Right kidney (tissue), 1 donor: ENCODE data around the gene H2AZ2.
"Not testable (repeated sequence)": the region's sequence is repeated elsewhere in the genome, so short reads cannot be mapped to it uniquely, and the experiment has no call there.

Source experiments
- DNase-seq: peaks from one replicate; pipeline ENCODE4 v3.0.0-alpha.2; 2016

Gene H2AZ2

DNA sequence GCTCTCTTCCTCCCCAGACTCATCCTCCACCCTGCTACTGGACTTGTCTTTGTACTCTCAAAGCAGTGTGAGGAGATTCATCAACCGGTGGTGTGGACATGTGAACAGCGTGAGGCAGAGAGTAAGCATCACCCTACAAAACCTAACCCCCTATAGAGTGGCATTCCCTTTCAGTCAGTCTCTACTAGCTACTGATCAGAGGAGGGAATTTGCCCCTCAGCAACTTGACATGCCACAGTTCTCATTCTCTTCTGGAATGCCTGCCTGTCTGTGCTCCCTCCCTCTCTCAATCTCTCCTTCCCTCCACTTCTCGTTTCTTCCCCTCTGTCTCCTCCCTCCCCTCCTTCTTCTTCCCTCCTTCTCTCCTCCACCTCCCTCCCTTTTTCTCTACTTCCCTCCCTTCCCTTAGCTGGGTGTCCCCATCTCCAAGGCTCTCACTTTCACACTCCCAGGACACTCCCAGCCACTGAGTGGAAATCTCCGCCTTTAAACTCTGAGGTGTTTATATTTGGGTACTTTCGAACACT, 24.6 kb downstream of the H2AZ2 start:
- DNase-seq: no peak

DNA sequence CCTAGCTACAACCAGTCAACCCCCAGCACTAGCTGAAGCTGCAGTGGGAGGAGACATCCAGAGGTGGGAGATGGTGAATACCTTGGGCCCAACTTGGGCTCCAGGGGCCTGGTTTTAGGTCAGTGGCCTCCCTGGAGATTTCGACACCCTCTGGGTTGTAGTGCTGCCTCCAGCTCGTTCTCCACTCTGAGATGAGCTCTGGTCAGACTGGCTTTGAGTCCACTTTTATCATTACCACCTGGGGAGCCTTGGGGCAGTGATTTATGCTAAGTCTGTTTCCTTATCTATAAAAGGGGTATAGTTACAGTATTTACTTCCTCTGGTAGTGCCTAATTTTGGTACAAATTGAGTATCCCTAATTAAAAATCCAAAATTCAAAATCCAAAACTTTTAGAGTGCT, 28.6 kb downstream of the H2AZ2 start:
- no peak for DNase-seq

DNA sequence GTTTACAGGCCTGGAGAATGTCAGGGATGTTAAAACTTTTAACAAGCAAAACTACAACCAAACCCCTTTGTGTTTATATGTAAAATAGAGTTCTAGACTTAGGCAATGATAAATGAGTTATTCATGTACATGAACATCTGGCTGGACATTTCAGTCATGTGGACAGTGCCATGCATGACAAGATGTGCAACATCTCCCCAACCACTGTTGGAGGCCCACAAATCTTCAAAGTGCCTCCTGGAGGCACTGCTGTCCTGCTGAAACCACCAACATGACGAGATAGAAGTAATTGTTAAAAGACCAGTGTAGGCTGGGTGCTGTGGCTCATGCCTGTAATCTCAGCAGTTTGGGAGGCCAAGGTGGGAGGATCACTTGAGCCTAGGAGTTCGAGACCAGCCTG, 33.0 kb downstream of the H2AZ2 start:
- DNase-seq: no peak

DNA sequence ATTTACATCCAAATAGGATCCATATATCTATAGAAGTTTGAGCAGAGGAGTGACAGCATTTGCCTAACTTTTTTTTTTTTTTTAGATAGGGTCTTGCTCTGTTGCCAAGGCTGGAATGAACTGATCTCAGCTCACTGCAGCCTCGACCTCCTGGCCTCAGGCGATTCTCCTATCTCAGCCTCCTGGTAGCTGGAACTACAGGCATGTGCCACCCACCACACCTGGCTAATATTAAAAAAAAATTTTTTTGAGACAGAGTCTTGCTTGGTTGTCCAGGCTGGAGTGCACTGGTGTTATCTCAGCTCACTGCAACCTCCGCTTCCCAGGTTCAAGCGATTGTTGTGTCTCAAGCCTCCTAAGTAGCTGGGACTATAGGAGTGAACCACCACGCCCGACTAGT, 36.3 kb downstream of the H2AZ2 start:
- DNase-seq: no peak

DNA sequence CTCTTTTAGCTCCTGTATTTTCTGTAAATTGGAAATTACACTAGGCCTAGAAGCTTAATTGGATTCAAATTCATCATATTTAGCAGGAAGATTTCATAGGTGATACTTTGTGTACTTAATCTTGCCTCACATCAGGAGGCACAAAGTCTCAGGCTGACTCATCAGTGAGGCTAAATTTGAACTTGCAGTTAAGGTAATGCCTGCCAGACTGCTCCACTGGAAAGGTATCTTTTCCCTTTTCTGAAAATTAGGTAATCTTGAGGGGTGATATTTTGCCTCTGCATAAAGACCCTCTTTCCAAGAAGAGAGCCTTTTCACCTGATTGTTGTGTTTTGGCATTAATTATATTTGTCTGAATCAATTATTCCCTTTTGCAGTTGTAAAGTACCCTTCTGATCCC, 36.8 kb downstream of the H2AZ2 start:
- no peak for DNase-seq

DNA sequence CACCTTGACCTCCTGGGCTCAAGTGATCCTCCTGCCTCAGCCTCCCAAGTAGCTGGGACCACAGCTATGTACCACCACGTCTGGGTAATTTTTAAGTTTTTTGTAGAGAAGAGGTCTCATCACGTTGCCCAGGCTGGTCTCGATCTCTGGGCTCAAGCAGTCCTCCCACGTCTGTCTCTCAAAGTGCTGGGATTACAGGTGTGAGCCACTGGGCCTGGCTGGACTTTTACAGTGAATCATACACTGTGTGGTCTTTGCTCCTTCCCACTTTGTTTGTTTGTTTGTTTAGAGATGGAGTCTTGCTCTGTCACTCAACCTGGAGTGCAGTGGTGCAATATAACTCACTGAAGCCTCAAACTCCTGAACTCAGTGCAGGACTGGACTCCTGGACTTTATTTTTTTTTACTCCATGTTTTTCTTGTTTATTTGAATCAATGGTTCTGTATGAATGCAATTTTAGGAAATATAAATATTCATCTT, 38.9 kb downstream of the H2AZ2 start:
- no peak for DNase-seq

DNA sequence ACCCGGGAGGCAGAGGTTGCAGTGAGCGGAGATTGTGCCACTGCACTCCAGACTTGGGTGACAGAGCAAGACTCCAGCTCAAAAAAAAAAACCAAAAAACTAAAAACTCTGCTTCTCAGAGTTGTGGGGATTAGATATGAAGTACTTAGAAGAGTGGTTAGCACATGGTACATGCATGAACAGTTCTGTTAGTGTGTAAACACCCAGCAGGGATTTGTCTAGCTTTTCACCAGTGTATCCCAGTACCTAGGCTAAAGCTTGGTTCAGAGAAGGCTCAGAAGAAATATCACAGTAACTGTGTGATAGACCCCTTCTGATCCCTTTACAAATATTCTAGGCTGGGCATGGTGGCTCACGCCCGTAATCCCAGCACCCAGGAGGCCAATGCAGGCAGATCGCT, 41.9 kb downstream of the H2AZ2 start:
- DNase-seq: no peak

DNA sequence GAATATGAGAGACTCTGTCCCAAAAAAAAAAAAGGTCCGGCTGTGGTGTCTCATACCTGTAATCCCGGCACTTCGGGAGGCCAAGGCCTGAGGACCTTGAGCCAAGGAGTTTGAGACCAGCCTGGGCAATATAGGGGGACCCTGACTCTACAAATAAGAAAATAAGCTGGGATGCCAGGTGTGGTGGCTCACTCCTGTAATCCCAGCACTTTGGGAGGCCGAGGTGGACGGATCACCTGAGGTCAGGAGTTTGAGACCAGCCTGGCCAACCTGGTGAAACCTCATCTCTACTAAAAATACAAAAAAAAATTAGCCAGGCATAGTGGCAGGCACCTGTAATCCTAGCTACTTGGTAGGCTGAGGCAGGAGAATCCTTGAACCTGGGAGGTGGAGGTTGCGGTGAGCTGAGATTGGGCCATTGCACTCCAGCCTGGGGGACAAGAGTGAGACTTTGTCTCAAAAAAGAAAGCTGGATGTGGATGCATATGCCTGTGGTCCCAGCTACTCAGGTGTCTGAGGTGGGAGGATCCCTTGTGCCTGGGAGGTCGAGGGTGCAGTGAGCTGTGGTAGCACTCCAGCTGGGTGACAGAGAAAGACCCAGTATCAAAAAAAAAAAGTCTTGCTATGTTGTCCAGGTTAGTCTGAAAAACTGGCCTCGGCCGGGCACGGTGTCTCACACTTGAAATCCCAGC, 43.9 kb downstream of the H2AZ2 start:
- not testable (repeated sequence) for DNase-seq

DNA sequence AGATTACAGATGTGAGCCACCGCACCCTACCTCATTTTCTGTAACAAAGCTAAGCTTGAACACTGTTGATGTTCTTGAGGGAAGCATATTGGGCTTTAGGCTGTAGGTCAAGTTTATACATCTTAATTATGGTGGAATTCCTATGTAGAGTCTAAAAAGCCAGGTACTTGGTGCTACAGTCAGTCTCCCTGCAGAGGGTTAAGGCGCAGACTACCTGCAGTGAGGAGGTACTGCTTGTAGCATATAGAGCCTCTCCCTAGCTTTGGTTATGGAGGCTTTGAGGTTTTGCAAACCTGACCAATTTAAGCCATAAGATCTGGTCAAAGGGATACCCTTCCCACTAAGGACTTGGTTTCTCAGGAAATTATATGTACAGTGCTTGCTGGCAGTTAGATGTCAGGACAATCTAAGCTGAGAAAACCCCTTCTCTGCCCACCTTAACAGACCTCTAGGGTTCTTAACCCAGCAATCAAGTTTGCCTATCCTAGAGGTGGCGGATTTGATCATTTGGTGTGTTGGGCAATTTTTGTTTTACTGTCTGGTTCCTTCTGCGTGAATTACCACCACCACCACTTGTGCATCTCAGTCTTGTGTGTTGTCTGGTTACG, 45.4 kb downstream of the H2AZ2 start:
- no peak for DNase-seq

DNA sequence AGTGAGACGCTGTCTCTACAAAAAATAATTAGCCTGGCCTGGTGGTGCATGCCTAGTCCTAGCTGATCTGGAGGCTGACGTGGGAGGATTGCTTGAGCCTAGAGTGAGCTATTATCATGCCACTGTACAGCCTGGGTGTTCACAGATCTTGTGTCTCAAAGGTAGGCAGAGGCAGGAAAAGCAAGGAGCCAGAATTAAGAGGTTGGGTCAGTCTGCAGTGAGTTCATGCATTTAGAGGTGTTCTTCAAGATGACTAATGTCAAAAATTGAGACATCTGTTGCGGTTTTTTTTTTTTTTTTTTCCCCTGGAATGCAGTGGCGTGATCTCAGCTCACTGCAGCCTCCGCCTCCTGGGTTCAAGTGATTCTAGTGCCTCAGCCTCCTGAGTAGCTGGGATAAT, 46.0 kb downstream of the H2AZ2 start:
- no peak for DNase-seq

DNA sequence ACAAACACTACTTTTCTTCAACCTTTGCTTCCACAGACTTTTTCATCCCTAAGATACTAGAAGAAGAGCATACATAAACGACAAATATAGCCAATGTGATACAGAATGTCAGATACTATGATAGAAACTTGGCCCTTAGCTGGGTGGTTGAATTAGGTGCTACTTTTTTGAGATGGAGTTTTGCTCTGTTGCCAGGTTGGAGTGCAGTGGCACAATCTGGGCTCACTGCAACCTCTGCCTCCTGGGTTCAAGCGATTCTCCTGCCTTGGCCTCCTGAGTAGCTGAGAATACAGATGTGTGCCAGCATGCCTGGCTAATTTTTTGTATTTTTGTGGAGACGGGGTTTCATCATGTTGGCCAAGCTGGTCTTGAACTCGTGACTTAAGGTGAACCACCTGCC, 47.9 kb downstream of the H2AZ2 start:
- DNase-seq: no peak

DNA sequence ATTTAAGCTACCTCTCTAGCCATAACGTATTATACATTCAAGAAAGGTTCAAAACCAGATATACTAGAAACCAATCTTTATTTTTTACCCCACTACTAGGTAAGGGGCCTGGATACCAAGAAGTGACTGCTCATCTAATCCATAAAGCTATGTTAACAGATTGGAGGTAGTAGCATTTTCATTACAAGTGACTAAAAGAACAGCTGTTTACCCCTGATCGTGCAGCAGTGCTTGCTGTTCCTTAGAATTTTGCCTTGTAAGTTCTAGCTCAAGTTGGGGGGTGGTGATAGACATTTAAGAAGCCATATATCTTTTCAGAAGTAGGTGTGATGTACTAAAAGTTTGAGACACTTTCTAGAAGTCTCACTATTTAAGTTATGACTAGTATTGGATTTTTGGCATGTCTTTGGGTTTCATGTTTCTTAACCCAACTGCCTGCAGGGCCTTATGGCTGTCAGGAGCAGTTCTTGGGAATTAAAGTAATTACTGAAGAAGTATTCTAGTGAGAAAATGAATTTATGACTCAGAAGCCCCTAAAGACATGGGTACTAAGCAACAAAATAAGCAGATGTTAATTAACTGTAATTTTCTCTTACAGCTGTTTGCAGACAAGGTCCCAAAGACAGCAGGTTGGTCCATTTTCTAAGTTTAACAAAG, 49.1 kb downstream of the H2AZ2 start:
- no peak for DNase-seq

DNA sequence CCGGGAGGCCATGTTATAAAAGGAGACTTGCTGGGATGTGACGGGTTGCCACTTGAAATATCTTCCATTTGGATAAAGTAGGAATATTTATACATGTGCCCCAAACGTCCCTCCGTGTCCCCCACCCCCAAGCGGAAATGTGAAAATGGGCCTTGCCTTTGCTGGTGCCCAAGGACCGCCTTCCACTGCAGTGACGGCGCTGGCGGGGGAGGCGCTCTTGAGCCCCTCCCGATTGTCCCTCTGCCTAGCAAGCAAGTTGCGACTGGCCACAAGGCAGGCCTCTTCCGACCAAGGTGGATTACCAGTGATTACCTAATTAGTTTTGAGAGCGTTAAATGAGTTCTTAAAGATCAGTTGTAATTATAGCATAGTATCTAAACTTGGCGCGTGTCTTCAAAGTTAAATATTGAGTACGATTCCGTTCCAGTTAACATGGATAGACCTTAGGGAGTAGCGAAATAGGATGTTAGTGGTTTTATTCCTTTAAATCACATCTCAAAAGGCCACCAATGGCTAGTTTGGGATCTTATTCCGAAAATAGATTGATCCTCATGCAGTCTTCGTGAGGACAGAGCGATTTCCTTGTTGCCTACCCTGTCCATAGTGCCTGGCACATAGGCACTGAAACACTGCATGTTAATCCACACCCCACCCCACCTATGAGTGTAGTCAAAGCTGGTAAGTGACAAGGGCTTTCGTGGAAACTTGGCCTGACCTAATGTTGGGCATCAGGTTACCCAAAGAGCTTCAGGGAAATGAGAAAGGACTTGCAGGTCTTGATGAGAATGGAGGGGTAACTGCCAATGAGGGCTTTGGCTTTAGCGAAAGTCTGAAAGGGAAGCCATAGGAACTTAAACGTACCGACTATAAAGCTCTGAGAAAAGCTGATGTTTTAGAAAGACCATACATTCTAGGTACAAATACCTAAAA, 50.3 kb downstream of the H2AZ2 start:
- DNase-seq: peak; percentile 8

DNA sequence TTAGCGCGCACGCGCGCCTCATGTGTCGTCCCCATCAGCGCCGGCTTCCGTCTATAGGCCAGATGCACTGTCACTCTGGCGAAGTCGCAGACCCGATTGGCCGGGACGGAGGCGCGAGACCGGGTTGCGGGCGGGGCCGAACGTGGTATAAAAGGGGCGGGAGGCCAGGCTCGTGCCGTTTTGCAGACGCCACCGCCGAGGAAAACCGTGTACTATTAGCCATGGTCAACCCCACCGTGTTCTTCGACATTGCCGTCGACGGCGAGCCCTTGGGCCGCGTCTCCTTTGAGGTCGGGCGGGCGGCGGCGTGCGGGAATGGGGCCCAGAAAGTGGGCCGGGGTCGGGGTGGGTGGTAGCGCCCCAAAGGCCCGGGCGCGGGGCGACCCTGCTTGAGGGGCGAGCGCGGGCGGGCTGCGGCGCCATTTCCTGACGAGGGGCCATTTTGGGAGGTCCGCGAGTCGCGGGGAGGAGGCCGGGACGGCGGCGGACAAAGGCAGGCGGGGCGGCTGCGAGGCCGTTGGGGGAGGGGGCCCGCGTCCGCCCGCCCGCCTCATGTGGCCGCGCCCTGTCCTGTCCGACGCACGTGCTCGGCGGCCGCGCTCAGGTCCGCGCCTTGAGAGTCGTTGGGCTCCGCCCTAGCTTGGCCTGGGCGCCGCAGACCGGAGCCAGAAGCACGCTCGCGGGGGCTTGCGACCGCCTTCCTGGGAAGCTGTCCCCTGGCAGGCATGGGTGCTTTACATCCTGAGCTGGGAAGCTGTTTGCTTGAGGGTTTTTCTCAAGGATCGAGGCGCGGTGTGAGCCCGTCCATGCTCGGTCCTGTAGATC, 51.2 kb downstream of the H2AZ2 start, which contains the start of gene PPIA:
Gene PPIA, plus strand, starts transcription at position 178 of the 825 bp plus-strand sequence. Its CDS starts 44 bp downstream, at position 222.
- DNase-seq: peak; percentile 90

DNA sequence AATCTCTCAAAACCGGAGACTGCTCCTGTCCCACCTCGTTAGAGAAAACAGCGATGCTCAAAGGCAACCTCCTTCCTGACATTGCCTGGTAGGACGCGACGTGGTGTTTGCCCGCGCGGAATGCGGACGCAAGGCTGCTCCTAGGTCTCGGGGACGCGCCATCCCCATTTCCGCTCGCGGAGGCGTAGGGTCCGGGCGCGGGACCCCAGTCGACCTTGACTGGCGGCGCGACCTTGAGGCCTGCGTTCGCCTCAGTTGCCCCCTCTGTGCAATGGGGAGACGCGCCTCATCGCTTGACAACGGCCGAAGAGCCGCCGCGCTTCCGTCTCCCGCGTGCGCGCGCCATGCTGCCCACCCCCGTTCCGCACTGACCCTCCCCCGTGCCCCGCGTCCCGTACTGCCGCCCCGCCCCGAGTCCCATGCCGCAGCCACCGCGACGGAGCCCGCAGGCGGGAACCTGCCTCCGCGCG, 51.8 kb downstream of the H2AZ2 start:
- peak; percentile 82 for DNase-seq

DNA sequence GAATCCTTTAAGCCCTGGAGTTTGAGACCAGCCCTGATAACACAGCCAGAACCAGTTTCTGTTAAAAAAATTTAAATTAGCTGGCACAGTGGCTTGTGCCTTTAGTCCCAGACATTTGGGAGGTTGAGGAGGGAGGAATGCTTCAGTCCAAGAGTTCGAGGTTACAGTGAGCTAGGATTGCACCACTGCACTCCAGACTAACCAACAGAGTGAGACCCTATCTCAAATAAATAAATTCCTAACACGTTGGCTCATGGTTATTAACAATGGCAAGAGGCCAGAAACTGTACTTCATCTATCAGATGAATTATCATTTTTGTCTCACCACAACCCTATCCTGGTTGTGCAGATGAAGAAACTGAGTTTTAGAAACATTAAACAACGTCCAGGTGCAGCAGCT, 53.6 kb downstream of the H2AZ2 start:
- DNase-seq: no peak

DNA sequence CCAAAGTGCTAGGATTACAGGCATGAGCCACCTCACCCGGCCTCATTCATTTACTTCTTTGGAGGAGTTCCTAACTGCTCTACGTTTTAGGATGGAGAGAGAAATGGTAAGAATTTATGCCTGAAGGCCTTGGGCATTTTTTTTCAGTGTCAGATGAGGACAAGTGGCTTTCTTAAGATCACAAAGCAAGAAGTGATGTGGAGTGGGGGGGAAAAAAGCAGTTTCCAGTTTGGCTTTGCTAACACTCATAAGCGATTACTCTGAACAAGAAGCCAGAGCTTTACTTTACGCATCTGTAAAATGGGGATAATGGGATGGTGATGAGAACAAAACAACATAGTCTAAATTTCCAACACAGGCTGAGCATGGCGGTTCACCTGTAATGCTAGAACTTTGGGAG, 54.0 kb downstream of the H2AZ2 start:
- no peak for DNase-seq

DNA sequence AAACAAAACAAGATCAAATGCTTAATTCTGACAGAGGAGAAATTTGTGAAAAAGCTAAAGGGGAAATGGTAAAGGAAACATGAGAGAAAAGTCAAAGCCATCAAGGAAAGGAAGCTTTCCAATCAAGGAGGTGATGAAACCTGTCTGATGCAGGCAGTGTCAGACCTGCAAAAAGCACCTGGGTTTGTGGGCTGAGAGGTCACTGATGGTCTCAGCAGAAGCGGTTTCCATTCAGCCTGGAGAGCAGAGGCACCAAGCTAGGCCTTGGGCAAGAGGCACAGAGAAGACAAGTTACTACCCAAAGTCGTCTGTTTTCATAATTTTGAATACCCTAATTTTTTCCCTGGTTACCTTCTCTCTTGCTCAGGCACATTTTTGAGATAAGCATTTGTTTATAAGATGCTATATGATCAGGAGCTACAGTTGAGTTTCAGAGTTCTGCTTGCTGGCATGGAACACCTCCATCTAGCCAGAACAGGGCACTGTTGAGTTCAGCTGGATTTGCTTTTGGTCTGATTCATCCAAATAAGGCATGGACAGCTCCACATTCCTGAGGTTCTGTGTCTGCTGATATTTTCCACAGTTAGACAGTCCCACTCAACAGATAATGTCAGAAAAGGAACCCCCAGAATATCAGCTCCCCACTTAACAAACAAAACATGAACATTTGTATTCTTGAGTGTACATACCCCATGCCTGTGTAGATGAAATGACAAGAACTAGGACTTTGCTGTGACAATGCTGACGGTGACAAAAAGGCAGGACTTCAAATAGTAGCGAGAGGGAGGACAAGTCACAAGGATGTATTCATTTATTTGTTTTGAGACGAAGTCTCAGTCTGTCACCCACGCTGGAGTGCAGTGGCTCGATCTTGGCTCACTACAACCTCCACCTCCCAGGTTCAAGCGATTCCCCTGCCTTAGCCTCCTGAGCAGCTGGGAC, 56.3 kb downstream of the H2AZ2 start:
- no peak for DNase-seq

DNA sequence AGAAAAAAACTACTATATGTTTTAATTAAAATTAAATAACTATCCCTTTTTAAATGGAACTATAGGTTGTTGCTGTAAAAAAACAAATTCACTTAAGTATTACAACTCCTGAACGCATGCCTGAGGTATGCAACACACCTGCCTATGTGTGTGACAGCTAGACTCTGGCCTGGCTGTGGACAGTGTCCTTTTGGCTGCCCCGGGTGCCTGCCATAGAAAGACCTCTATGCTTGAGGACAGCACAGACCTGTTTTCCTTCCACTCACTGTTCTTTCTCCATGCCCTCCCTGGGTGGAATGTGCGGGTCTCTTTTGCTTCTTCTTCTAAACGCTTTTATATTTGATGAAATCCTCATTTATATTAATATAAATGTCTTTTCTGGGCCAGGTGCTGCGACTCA, 57.9 kb downstream of the H2AZ2 start:
- no peak for DNase-seq

DNA sequence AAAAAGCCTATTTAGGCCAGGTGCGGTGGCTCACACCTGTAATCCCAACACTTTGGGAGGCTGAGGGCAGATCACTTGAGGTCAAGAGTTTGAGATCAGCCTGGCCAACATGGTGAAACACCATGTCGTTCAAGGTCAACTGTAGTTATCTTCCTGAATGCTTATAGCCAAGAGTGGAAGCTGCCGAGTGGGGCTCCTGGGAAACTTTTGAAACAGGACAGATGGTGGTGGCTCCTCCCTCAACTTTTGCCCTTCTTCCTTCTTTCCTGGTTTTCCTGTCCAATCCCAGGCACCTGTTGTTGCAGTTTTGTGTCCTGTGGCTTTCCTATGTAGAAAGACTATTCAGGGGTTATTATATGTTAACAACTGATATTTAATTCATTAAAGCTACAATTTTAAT, 60.1 kb downstream of the H2AZ2 start:
- no peak for DNase-seq
